Measurements from ENCODE around the gene LDB2.

DNA sequence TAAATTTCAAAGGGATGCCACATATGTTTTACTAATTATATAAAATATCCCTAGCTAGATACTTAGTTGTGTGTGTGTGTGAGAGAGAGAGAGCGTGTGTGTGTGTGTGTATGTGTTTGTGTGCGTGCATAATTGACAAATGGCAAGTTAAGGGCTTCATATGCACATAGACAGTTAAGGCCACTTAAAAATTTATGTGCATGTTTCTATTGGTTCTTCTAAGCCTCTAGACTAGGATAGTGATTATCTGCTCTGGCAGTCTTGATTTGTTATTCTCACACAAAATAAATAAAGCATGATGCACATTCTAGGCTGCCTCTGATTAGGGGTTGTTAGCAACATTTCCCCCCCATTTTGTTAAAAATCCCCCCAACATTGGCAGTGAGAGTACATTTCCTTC lies 393.2 kb downstream of the LDB2 start:
- TF ChIP-seq, protein P1, sequence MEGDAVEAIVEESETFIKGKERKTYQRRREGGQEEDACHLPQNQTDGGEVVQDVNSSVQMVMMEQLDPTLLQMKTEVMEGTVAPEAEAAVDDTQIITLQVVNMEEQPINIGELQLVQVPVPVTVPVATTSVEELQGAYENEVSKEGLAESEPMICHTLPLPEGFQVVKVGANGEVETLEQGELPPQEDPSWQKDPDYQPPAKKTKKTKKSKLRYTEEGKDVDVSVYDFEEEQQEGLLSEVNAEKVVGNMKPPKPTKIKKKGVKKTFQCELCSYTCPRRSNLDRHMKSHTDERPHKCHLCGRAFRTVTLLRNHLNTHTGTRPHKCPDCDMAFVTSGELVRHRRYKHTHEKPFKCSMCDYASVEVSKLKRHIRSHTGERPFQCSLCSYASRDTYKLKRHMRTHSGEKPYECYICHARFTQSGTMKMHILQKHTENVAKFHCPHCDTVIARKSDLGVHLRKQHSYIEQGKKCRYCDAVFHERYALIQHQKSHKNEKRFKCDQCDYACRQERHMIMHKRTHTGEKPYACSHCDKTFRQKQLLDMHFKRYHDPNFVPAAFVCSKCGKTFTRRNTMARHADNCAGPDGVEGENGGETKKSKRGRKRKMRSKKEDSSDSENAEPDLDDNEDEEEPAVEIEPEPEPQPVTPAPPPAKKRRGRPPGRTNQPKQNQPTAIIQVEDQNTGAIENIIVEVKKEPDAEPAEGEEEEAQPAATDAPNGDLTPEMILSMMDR (IDR thresholded peaks at IDR 0.05), result no peak
- TF ChIP-seq CHD2 (IDR thresholded peaks at IDR 0.05; ENCODE audit: low read length, partially characterized antibody) (no peak), SMC3 (IDR thresholded peaks at IDR 0.05) (no peak), NFE2L2 (conservative IDR thresholded peaks at IDR 0.05; ENCODE audit: low read length) (no peak), POLR2A (IDR thresholded peaks at IDR 0.05; ENCODE audit: low read length) (no peak), GATA3 (IDR thresholded peaks at IDR 0.05; ENCODE audit: borderline replicate concordance) (no peak), CEBPB (IDR thresholded peaks at IDR 0.05) (no peak), RARB (CRISPR knock-in tag; IDR thresholded peaks at IDR 0.05) (no peak), JUNB (IDR thresholded peaks at IDR 0.05) (no peak)
- TF ChIP-seq, protein P2, sequence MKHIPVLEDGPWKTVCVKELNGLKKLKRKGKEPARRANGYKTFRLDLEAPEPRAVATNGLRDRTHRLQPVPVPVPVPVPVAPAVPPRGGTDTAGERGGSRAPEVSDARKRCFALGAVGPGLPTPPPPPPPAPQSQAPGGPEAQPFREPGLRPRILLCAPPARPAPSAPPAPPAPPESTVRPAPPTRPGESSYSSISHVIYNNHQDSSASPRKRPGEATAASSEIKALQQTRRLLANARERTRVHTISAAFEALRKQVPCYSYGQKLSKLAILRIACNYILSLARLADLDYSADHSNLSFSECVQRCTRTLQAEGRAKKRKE (CRISPR knock-in tag; IDR thresholded peaks at IDR 0.05; ENCODE audit: low read depth), result no peak

All from A549 (cell line).